D721Med (cell line): ENCODE measurements around the gene IMPDH2.

Source experiments
- DNase-seq: peaks from one replicate; pipeline ENCODE4 v3.0.0; 2011; ENCODE audit warnings: low spot score; ENCODE audit not compliant: insufficient read length
- FAIRE-seq: peaks from 2 replicates; lab custom pipeline; 2011; peaks lifted over from hg19 to GRCh38; lab: Jason Lieb, UNC
- CTCF ChIP-seq: IDR thresholded peaks from 2 replicates; pipeline ENCODE4 v1.5.1; 2012; ENCODE audit warnings: mild to moderate bottlenecking, control low read depth; ENCODE audit not compliant: insufficient read depth; ENCODE audit errors: missing control alignments

IMPDH2 gene

GRCh38 chr3:48979451-48979850 lies 49.7 kb downstream of the IMPDH2 start:
- FAIRE-seq, result no peak
- no peak for TF ChIP-seq CTCF
- no peak for DNase-seq
